Skeletal muscle satellite cell (primary cell): ENCODE results near the gene VIT.

ENCODE experiments used
- H3K27me3 ChIP-seq: 2 replicates; pipeline ENCODE4 v1.7.0; 2013; ENCODE audit warnings: low read length; ENCODE audit not compliant: control insufficient read depth, insufficient read depth
- H3K36me3 ChIP-seq: 2 replicates; pipeline ENCODE4 v1.7.0; 2013; ENCODE audit warnings: mild to moderate bottlenecking, control low read depth, low read length; ENCODE audit not compliant: insufficient read depth
- H3K4me1 ChIP-seq: 2 replicates; pipeline ENCODE4 v1.7.0; 2013; ENCODE audit warnings: low read length; ENCODE audit not compliant: control insufficient read depth, insufficient read depth
- H3K4me2 ChIP-seq: 2 replicates; pipeline ENCODE4 v1.7.0; 2013; ENCODE audit warnings: mild to moderate bottlenecking, low read length
- H3K4me3 ChIP-seq: 2 replicates; pipeline ENCODE4 v1.7.0; 2013; ENCODE audit warnings: low read length
- H3K9ac ChIP-seq: 2 replicates; pipeline ENCODE4 v1.7.0; 2013; ENCODE audit warnings: mild to moderate bottlenecking, low read depth, low read length, moderate library complexity
- H3K9me3 ChIP-seq: replicated peaks from 2 replicates; pipeline ENCODE4 v1.7.0; 2013; ENCODE audit warnings: mild to moderate bottlenecking, control low read depth, low read length

VIT gene

GRCh38 chr2:36741188-36741837 lies 44.8 kb downstream of the VIT start:
- Histone ChIP-seq H3K4me2 (no peak overlapping the region), H3K27me3 (peaks cover 53% of the 10 kb centered on the region), H3K36me3 (no peaks in the 10 kb centered on the region), H3K4me1 (no peaks in the 10 kb centered on the region), H3K9me3 (no peaks in the 10 kb centered on the region), H3K9ac (no peak overlapping the region), H3K4me3 (no peak overlapping the region)

- no peak overlapping the region for H3K4me3 ChIP-seq
- H3K36me3 ChIP-seq: no peaks in the 10 kb centered on the region
- H3K9me3 ChIP-seq: no peaks in the 10 kb centered on the region
- H3K9ac ChIP-seq: no peak overlapping the region
- peaks cover 68% of the 10 kb centered on the region for H3K27me3 ChIP-seq
- no peaks in the 10 kb centered on the region for H3K4me1 ChIP-seq
- H3K4me2 ChIP-seq: no peak overlapping the region
These were observed 47.4 kb downstream of the VIT start for GRCh38 chr2:36743954-36744353.

GRCh38 chr2:36748166-36748565 lies 51.7 kb downstream of the VIT start:
- Histone ChIP-seq H3K9ac (no peak overlapping the region), H3K4me3 (no peak overlapping the region), H3K4me1 (no peaks in the 10 kb centered on the region), H3K27me3 (peaks cover 44% of the 10 kb centered on the region), H3K9me3 (no peaks in the 10 kb centered on the region), H3K36me3 (no peaks in the 10 kb centered on the region), H3K4me2 (no peak overlapping the region)

- no peaks in the 10 kb centered on the region for H3K9me3 ChIP-seq
- no peaks in the 10 kb centered on the region for H3K4me1 ChIP-seq
- no peak overlapping the region for H3K4me3 ChIP-seq
- no peak overlapping the region for H3K9ac ChIP-seq
- no peak overlapping the region for H3K4me2 ChIP-seq
- no peaks in the 10 kb centered on the region for H3K36me3 ChIP-seq
- peaks cover 38% of the 10 kb centered on the region for H3K27me3 ChIP-seq
These were observed 53.6 kb downstream of the VIT start for GRCh38 chr2:36750101-36750500.

GRCh38 chr2:36753706-36754221 lies 57.3 kb downstream of the VIT start:
- Histone ChIP-seq H3K4me2 (no peak overlapping the region), H3K36me3 (no peaks in the 10 kb centered on the region), H3K9me3 (no peaks in the 10 kb centered on the region), H3K9ac (no peak overlapping the region), H3K27me3 (peaks cover 22% of the 10 kb centered on the region), H3K4me1 (no peaks in the 10 kb centered on the region), H3K4me3 (no peak overlapping the region)

- Histone ChIP-seq H3K36me3 (no peaks in the 10 kb centered on the region), H3K4me1 (no peaks in the 10 kb centered on the region), H3K9ac (no peak overlapping the region), H3K4me3 (no peak overlapping the region), H3K4me2 (no peak overlapping the region), H3K27me3 (peaks cover 20% of the 10 kb centered on the region), H3K9me3 (no peaks in the 10 kb centered on the region)
These were observed 58.1 kb downstream of the VIT start for GRCh38 chr2:36754578-36754977.

GRCh38 chr2:36756438-36756837 lies 59.9 kb downstream of the VIT start:
- Histone ChIP-seq H3K27me3 (peaks cover 16% of the 10 kb centered on the region), H3K9ac (no peak overlapping the region), H3K4me3 (no peak overlapping the region), H3K4me2 (no peak overlapping the region), H3K9me3 (no peaks in the 10 kb centered on the region), H3K36me3 (no peaks in the 10 kb centered on the region), H3K4me1 (no peaks in the 10 kb centered on the region)

- H3K9me3 ChIP-seq: no peaks in the 10 kb centered on the region
- no peak overlapping the region for H3K9ac ChIP-seq
- H3K36me3 ChIP-seq: no peaks in the 10 kb centered on the region
These were observed 66.4 kb downstream of the VIT start for GRCh38 chr2:36762764-36763490.

GRCh38 chr2:36769106-36769505 lies 72.6 kb downstream of the VIT start:
- Histone ChIP-seq H3K4me3 (no peak overlapping the region), H3K36me3 (no peaks in the 10 kb centered on the region), H3K4me2 (no peak overlapping the region), H3K9me3 (no peaks in the 10 kb centered on the region), H3K4me1 (no peaks in the 10 kb centered on the region), H3K27me3 (peaks cover 11% of the 10 kb centered on the region), H3K9ac (no peak overlapping the region)

More at GRCh38 chr2:36762764-36763490, 66.4 kb downstream of the VIT start:
- H3K4me1 ChIP-seq: no peaks in the 10 kb centered on the region
- H3K4me3 ChIP-seq: no peak overlapping the region
- H3K4me2 ChIP-seq: no peak overlapping the region
- H3K27me3 ChIP-seq: peaks cover 41% of the 10 kb centered on the region

- Histone ChIP-seq H3K9ac (no peak overlapping the region), H3K4me1 (no peaks in the 10 kb centered on the region), H3K27me3 (peaks cover 2% of the 10 kb centered on the region), H3K36me3 (no peaks in the 10 kb centered on the region), H3K4me3 (no peak overlapping the region), H3K9me3 (no peaks in the 10 kb centered on the region), H3K4me2 (no peak overlapping the region)
These were observed 74.2 kb downstream of the VIT start for GRCh38 chr2:36770542-36771287.

- Histone ChIP-seq H3K4me1 (no peaks in the 10 kb centered on the region), H3K9me3 (no peaks in the 10 kb centered on the region), H3K36me3 (no peaks in the 10 kb centered on the region), H3K4me3 (no peak overlapping the region), H3K4me2 (no peak overlapping the region), H3K9ac (no peak overlapping the region), H3K27me3 (peaks cover 2% of the 10 kb centered on the region)
These were observed 75.2 kb downstream of the VIT start for GRCh38 chr2:36771671-36772070.
